ENCODE results near the gene SBK3. TPM values are rescaled to one million over a fixed set of nuclear protein-coding genes. Genes with fewer than 3 reads are reported as not detected.

SBK3 gene
- total RNA-seq, 2 experiments from 2014 or later = 0.34 TPM; not detected in 1

DNA sequence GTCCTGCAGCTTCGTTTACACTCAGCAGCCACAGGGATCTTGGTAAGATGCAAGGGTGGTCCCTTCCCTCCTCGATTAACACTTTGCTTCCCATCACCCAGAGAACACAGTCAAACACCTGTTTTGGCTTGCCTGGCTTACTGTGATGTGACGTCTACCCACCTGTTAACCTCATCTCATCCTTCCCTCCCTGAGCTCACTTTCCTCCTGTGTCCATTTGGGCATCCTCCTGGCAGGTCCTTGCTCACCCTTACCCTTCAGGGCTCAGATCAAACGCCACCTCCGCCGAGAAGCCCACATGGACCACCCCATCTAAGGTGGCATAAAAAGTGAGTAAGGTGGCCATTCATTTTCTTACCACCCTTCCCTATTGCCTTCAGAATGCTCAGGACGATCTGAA, 44.8 kb upstream of the SBK3 start:
- Histone ChIP-seq H3K9me3 (ENCODE audit: low read length) (no peaks in the 10 kb centered on the region), H3K79me2 (ENCODE audit: insufficient read depth, low read depth, low read length) (no peaks in the 10 kb centered on the region), H3K36me3 (ENCODE audit: insufficient read depth, low read length) (peaks cover 18% of the 10 kb centered on the region), H4K20me1 (ENCODE audit: insufficient read depth, low read length) (no peaks in the 10 kb centered on the region), H2AFZ (ENCODE audit: low read length) (no peak overlapping the region), H3K27ac (ENCODE audit: low read depth, low read length, poor library complexity, severe bottlenecking) (no peak overlapping the region), H3K9me2 (ENCODE audit: insufficient read depth, low read length) (no peaks in the 10 kb centered on the region), H3K4me3 (ENCODE audit: low read depth, low read length, poor library complexity, severe bottlenecking) (no peak overlapping the region), H3K4me1 (ENCODE audit: insufficient read depth, low read length, poor library complexity, severe bottlenecking) (peaks cover 20% of the 10 kb centered on the region), H3K4me2 (ENCODE audit: low read length) (no peak overlapping the region)
- intact Hi-C loops (cut with micrococcal nuclease; ENCODE audit: unreplicated experiment) = no loop called here
- ChIA-PET POLR2A (interaction anchor here (0.7 kb wide), 1 partner anchor 271 kb away, joined by 3 read pairs; no protein-coding TSS in a partner anchor), CTCF (ENCODE audit: unreplicated experiment) (no interaction called here)
- no peak for DNase-seq (ENCODE audit: low spot score)
- no TSS peak for BruUV-seq (replicated peaks)
- TF ChIP-seq, protein P1, sequence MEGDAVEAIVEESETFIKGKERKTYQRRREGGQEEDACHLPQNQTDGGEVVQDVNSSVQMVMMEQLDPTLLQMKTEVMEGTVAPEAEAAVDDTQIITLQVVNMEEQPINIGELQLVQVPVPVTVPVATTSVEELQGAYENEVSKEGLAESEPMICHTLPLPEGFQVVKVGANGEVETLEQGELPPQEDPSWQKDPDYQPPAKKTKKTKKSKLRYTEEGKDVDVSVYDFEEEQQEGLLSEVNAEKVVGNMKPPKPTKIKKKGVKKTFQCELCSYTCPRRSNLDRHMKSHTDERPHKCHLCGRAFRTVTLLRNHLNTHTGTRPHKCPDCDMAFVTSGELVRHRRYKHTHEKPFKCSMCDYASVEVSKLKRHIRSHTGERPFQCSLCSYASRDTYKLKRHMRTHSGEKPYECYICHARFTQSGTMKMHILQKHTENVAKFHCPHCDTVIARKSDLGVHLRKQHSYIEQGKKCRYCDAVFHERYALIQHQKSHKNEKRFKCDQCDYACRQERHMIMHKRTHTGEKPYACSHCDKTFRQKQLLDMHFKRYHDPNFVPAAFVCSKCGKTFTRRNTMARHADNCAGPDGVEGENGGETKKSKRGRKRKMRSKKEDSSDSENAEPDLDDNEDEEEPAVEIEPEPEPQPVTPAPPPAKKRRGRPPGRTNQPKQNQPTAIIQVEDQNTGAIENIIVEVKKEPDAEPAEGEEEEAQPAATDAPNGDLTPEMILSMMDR (conservative IDR thresholded peaks at IDR 0.05; ENCODE audit: low read length) = no peak
- TF ChIP-seq EZH2phosphoT487 (IDR thresholded peaks at IDR 0.05; ENCODE audit: borderline replicate concordance, low read depth, low read length) = no peak

DNA sequence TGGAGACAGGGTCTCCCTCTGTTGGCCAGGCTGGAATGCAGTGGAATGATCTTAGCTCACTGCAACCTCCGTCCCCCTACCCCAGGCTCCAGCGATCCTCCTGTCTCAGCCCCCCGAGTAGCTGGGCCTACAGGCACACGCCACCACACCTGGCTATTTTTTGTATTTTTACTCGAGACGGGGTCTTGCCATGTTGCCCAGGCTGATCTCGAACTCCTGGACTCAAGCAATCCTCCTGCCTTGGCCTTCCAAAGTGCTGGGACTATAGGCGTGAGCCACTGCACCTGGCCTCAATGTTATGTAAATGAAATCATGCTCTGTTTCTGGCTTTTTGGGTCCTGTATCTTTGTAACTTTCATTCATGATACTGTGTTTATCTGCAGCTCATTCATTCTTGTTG, 43.4 kb upstream of the SBK3 start:
- CTCF ChIA-PET (ENCODE audit: unreplicated experiment) = no interaction called here

More for the DNA sequence above, 43.4 kb upstream of the SBK3 start:
- no TSS peak for BruUV-seq (replicated peaks)
- H3K79me2 ChIP-seq (ENCODE audit: insufficient read depth, low read depth, low read length) = no peaks in the 10 kb centered on the region
- H3K27ac ChIP-seq (ENCODE audit: low read depth, low read length, poor library complexity, severe bottlenecking) = no peak overlapping the region
- no peak overlapping the region for H3K4me2 ChIP-seq (ENCODE audit: low read length)
- intact Hi-C loops (cut with micrococcal nuclease; ENCODE audit: unreplicated experiment) = no loop called here
- POLR2A ChIA-PET = no interaction called here
- peaks cover 20% of the 10 kb centered on the region for H3K4me1 ChIP-seq (ENCODE audit: insufficient read depth, low read length, poor library complexity, severe bottlenecking)
- no peaks in the 10 kb centered on the region for H3K9me3 ChIP-seq (ENCODE audit: low read length)
- no peak overlapping the region for H3K4me3 ChIP-seq (ENCODE audit: low read depth, low read length, poor library complexity, severe bottlenecking)
- no peak for DNase-seq (ENCODE audit: low spot score)
- H3K36me3 ChIP-seq (ENCODE audit: insufficient read depth, low read length) = peaks cover 10% of the 10 kb centered on the region; the same call in 1 of the 2 replicates
- H3K9me2 ChIP-seq (ENCODE audit: insufficient read depth, low read length) = no peaks in the 10 kb centered on the region
- H4K20me1 ChIP-seq (ENCODE audit: insufficient read depth, low read length) = no peaks in the 10 kb centered on the region
- H2AFZ ChIP-seq (ENCODE audit: low read length) = no peak overlapping the region
- no peak for TF ChIP-seq EZH2phosphoT487 (IDR thresholded peaks at IDR 0.05; ENCODE audit: borderline replicate concordance, low read depth, low read length)
- TF ChIP-seq, protein P1 (conservative IDR thresholded peaks at IDR 0.05; ENCODE audit: low read length) = no peak
